ENCODE data around the gene ELOVL6. TPM values are rescaled to one million over a fixed set of nuclear protein-coding genes. Genes with fewer than 3 reads are reported as not detected.
A peak's percentile ranks its signal among the peaks of the same experiment; 100 is the strongest.

Gene ELOVL6
- total RNA-seq, 1 donor from 2014 or later: 31.7 TPM

GRCh38 chr4:110032603-110033002 is 165.8 kb downstream of the ELOVL6 start:
- no peak for DNase-seq (ENCODE audit: low read depth)

DNA sequence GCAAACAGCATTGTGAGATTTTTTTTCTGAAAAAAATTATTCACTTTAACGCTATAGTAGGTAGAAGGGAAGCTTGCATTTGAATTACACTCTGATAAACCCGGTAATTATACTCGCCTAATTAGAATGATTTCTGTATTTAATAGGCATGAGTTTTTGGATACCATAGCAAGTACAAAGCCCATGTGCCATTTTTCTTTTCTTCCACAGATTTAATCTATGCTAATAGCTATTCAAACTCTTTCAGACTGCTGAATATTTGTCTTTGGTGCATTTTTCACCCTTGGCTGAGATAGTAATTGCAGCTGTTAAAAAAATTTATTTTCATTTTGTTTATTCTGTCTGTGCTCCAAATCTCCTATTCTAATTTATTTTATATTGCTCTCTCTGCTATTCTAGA is 172.7 kb downstream of the ELOVL6 start:
- no peak for DNase-seq (ENCODE audit: low read depth)

DNA sequence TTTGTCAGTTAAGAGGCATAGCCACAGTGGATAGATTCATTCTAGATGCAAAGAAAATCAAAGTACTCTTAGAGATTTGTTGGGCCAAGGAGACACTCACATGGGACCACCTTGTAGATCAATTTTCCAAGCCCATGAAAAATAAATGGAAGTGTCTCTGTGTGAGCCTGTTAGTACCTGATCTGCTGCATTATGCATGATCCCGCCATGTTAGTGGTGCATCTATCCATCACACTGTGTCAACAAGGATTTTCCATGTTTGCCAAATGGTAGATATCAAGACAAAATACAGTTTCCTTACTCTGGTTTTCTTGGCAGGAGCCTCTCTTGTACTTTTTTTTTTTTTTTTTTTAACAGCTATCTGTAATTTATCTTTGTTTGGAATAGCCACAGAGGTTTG is 173.4 kb downstream of the ELOVL6 start:
- no peak for DNase-seq (ENCODE audit: low read depth)

DNA sequence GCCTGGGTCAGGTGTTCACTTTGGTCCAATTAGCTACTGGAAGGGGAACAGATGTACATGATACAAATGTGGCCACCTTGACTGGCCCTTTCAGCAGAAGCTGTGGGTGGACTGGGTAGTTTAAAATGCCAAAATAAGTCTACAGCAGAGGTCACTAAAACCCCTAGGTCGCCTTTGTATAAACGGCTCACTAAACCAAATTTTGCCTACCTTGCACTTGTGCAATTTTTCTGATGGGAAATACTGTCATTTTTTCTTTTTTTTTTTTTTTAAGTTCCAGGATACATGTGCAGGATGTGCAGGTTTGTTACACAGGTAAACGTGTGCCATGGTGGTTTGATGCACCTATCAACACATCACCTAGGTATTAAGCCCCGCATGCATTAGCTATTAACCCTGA is 176.0 kb downstream of the ELOVL6 start:
- no peak for DNase-seq (ENCODE audit: low read depth)

GRCh38 chr4:110020646-110021443 is 177.6 kb downstream of the ELOVL6 start:
- DNase-seq (ENCODE audit: low read depth): no peak

GRCh38 chr4:110020139-110020538 is 178.3 kb downstream of the ELOVL6 start:
- peak; percentile 66 for DNase-seq (ENCODE audit: low read depth)

- no peak for DNase-seq (ENCODE audit: low read depth)
Measured at GRCh38 chr4:110019153-110019552, 179.3 kb downstream of the ELOVL6 start.

GRCh38 chr4:110014233-110014632 is 184.2 kb downstream of the ELOVL6 start:
- no peak for DNase-seq (ENCODE audit: low read depth)

DNA sequence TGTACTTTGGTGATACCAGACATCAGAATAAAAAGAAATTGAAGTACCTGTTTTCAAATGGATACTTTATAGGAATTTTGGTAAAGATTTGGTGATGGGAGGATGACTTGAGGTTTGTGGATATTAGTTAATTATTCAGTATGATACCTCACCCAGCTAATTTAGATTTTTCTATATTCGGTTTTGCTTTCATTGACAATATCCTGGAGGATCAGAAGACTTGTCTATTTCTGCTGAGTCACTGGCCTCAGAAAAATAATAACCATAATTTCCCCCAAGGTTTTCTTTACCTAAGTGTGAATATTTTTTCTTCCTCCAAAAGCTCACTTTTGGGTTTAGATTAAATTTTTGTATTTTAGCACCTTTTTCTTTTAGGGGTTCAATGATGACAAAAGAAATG is 185.5 kb downstream of the ELOVL6 start:
- no peak for DNase-seq (ENCODE audit: low read depth)

DNA sequence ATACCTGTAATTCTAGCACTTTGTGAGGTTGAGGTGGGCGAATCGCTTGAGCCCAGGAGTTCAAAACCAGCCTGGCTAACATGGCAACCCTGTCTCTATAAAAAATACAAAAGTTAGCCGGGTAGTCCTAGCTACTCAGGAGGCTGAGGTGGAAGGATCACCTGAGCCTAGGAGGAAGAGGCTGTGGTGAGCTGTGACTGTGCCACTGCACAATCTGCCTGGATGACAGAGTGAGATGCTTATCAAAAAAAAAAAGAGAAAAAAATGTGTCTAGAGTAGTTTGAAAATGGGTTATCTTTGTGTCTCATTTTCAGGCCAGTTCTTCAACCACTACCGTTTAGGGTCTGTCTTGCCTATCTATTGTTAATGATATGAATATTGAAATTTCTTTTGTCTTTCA is 187.6 kb downstream of the ELOVL6 start:
- no peak for DNase-seq (ENCODE audit: low read depth)

DNA sequence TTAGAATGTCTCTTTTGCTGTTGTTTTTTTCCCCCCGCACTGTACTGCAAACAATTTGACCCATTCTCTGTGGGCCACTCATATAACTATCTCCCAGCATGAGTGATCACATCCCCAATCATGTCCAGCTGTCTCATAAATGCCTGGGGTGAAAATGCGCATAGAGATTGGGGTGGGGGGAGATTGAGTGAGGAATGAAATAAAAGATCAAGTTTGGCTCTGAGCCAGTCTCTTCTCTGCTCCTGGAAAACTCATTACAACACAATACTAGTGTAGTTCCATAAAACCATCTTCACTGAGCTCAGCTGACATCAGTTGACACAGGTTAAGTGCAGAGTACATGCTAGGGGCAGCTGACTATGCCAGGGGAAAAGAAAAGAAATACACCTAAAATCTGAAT is 188.9 kb downstream of the ELOVL6 start:
- no peak for DNase-seq (ENCODE audit: low read depth)

GRCh38 chr4:110008540-110008939 is 189.9 kb downstream of the ELOVL6 start:
- no peak for DNase-seq (ENCODE audit: low read depth)

- DNase-seq (ENCODE audit: low read depth): peak; percentile 53
Measured at GRCh38 chr4:110007217-110007616, 191.2 kb downstream of the ELOVL6 start.

GRCh38 chr4:110005461-110006056 is 192.9 kb downstream of the ELOVL6 start:
- DNase-seq (ENCODE audit: low read depth): peak; percentile 81

DNA sequence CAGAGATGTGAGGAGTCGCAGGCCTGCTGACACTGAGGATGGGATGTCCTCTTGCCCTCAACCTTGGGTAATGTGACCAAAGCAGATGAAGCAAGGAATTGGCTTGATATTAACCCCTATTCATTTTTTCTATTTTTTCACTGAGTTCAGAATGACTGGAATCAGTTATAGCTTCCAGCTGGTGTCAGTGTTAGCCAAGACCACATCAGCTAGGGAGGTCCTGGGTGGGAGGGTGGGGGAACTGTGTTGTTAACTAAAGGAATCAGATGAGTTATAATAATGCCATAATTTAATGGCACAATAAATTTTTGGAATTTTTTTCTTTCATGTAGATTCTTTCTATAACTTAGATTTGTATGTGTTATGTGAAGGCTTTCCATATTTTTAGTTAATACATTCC is 193.9 kb downstream of the ELOVL6 start:
- DNase-seq (ENCODE audit: low read depth): no peak

GRCh38 chr4:110003401-110004187 is 194.8 kb downstream of the ELOVL6 start:
- peak; percentile 23 for DNase-seq (ENCODE audit: low read depth)

DNA sequence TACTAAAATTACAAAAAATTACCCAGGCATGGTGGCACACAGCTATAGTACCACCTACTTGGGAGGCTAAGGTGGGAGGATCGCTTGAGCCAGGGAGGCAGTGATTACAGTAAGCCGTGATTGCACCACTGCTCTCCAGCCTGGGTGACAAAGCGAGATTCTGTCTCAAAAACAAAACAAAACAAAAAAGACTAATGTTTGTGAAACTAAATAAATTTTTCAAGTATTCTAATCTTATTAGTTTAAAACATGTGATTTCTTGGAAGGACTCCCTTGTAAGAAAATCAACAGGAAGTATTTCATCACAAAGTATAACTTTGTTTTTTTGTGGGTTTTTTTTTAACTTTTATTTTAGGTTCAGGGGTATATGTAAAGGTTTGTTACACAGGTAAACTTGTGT is 196.1 kb downstream of the ELOVL6 start:
- no peak for DNase-seq (ENCODE audit: low read depth)

DNA sequence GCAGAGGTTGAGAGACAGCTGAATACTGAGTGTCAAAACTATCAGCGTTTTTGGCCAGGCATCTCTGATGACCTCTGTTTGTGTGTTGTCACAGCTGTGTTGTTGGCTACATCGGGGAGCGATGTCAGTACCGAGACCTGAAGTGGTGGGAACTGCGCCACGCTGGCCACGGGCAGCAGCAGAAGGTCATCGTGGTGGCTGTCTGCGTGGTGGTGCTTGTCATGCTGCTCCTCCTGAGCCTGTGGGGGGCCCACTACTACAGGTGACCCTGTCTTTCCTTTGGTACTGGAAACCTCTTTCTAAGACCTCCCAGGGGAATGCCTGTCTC is 198.9 kb downstream of the ELOVL6 start:
- DNase-seq (ENCODE audit: low read depth): no peak

DNA sequence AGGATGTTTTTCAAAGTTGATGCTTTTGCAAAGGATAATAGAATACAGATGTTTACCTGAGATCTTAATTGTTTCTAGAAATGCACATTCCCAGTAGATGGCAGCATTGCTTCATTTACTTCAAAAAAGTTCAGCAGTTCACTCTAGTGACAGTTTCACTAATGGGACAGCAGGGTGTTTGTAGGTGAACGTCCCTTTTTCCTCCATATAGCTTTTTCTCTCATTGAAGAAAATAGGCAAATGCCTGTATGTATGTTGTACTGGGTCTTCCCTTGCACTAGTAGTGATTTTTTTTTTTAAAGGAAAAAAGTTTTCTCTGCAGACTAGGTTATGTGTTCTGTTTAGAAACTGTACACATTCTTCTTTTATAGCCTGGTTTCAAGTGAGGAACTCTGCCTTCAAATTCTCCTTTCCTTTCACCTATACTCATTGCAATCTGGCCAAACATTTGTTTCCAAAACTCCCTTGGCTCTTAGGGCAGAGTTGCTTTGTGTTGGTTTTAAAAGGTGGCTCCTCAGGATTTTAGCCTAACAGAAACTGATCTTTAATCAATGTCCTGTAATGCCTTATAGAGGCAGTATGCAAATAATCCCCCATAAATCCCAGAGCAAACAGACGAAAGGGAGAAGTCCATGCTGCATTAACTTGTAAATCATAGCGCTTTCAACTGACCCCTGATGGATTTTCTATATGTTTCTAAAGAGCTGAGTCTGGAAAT is 199.4 kb downstream of the ELOVL6 start:
- DNase-seq (ENCODE audit: low read depth): peak; percentile 61

GRCh38 chr4:109996526-109996925 is 201.9 kb downstream of the ELOVL6 start:
- no peak for DNase-seq (ENCODE audit: low read depth)

Measured in renal cortical epithelial cell (primary cell).